DND-41 (cell line): ENCODE measurements around the gene TPD52L1.
"Not testable (repeated sequence)": the region's sequence is repeated elsewhere in the genome, so short reads cannot be mapped to it uniquely, and the experiment has no call there.

Experiments
- ATAC-seq: fragments of 200-7000 bp; cut with Tn5 transposase; 3 replicates; pipeline ENCODE4 v1.9.1; 2021; ENCODE audit warnings: low read depth; ENCODE audit not compliant: insufficient read depth
- DNase-seq: peaks from one replicate; pipeline ENCODE4 v3.0.0-alpha.2; 2020
- H2AFZ ChIP-seq: 2 replicates; pipeline ENCODE4 v1.6.0; 2012; ENCODE audit warnings: low read depth, low read length
- H3K27ac ChIP-seq: 2 replicates; pipeline ENCODE4 v1.5.1; 2012; ENCODE audit warnings: low read length, inconsistent platforms
- H3K27me3 ChIP-seq: fragments of 200-600 bp; sonication (generic); 2 replicates; pipeline ENCODE4 v1.6.0; 2012; ENCODE audit warnings: low read length, mild to moderate bottlenecking, inconsistent platforms; ENCODE audit not compliant: insufficient read depth, poor library complexity
- H3K36me3 ChIP-seq: 2 replicates; pipeline ENCODE4 v1.5.1; 2012; ENCODE audit warnings: low read length, inconsistent platforms; ENCODE audit not compliant: insufficient read depth
- H3K4me1 ChIP-seq: 2 replicates; pipeline ENCODE4 v1.5.1; 2012; ENCODE audit warnings: mild to moderate bottlenecking, low read length; ENCODE audit not compliant: insufficient read depth
- H3K4me2 ChIP-seq: 2 replicates; pipeline ENCODE4 v1.6.0; 2012; ENCODE audit warnings: mild to moderate bottlenecking, moderate library complexity, low read length, inconsistent platforms; ENCODE audit not compliant: insufficient read depth
- H3K4me3 ChIP-seq, 2 experiments: fragments of 200-600 bp in 1 of 2; shearing (Covaris generic) in 1 of 2; 2 replicates each; pipeline ENCODE4 v1.5.1; 2012 to 2016; ENCODE audit warnings: inconsistent platforms in 2 of 2, low read length in 2 of 2, mild to moderate bottlenecking in 2 of 2, low read depth in 1 of 2, moderate library complexity in 1 of 2
- H3K79me2 ChIP-seq: 2 replicates; pipeline ENCODE4 v1.6.0; 2012; ENCODE audit warnings: low read length, inconsistent platforms; ENCODE audit not compliant: insufficient read depth
- H3K9ac ChIP-seq: 2 replicates; pipeline ENCODE4 v1.6.0; 2012; ENCODE audit warnings: low read depth, mild to moderate bottlenecking, inconsistent platforms, low read length, moderate library complexity
- H3K9me3 ChIP-seq: 2 replicates; pipeline ENCODE4 v1.5.1; 2012; ENCODE audit warnings: low read length, moderate library complexity, mild to moderate bottlenecking, inconsistent platforms; ENCODE audit not compliant: insufficient read depth, severe bottlenecking
- H4K20me1 ChIP-seq: 2 replicates; pipeline ENCODE4 v1.6.0; 2012; ENCODE audit warnings: low read length; ENCODE audit not compliant: insufficient read depth
- EZH2 ChIP-seq: IDR thresholded peaks from 3 replicates; pipeline ENCODE4 v1.6.1; 2012; ENCODE audit warnings: borderline replicate concordance, low read depth, mild to moderate bottlenecking, moderate library complexity, low read length, inconsistent platforms; ENCODE audit not compliant: severe bottlenecking
- TF ChIP-seq, protein P1 (sequence below): IDR thresholded peaks from 2 replicates; pipeline ENCODE4 v1.5.1; 2012; ENCODE audit warnings: borderline replicate concordance, low read length, moderate library complexity, mild to moderate bottlenecking; ENCODE audit not compliant: poor library complexity, severe bottlenecking; ENCODE audit errors: extremely low read depth

Gene TPD52L1

GRCh38 chr6:125156496-125156895, 2.9 kb downstream of the TPD52L1 start:
- no peaks in the 10 kb centered on the region for H3K9me3 ChIP-seq
- no peak for TF ChIP-seq EZH2
- TF ChIP-seq, protein P1, sequence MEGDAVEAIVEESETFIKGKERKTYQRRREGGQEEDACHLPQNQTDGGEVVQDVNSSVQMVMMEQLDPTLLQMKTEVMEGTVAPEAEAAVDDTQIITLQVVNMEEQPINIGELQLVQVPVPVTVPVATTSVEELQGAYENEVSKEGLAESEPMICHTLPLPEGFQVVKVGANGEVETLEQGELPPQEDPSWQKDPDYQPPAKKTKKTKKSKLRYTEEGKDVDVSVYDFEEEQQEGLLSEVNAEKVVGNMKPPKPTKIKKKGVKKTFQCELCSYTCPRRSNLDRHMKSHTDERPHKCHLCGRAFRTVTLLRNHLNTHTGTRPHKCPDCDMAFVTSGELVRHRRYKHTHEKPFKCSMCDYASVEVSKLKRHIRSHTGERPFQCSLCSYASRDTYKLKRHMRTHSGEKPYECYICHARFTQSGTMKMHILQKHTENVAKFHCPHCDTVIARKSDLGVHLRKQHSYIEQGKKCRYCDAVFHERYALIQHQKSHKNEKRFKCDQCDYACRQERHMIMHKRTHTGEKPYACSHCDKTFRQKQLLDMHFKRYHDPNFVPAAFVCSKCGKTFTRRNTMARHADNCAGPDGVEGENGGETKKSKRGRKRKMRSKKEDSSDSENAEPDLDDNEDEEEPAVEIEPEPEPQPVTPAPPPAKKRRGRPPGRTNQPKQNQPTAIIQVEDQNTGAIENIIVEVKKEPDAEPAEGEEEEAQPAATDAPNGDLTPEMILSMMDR, result no peak
- no peak overlapping the region for H3K4me3 ChIP-seq
- H3K9ac ChIP-seq, result no peak overlapping the region
- no peak overlapping the region for H2AFZ ChIP-seq
- no peak overlapping the region for H3K27ac ChIP-seq
- no peaks in the 10 kb centered on the region for H3K4me1 ChIP-seq
- no peak for ATAC-seq
- no peak for DNase-seq
- H4K20me1 ChIP-seq, result no peaks in the 10 kb centered on the region
- no peaks in the 10 kb centered on the region for H3K36me3 ChIP-seq
- no peaks in the 10 kb centered on the region for H3K27me3 ChIP-seq
- H3K4me2 ChIP-seq, result no peak overlapping the region
- no peaks in the 10 kb centered on the region for H3K79me2 ChIP-seq

- no peak overlapping the region for H2AFZ ChIP-seq
- H3K27ac ChIP-seq, result no peak overlapping the region
- H3K4me1 ChIP-seq, result no peaks in the 10 kb centered on the region
- H3K9me3 ChIP-seq, result no peaks in the 10 kb centered on the region
- no peak overlapping the region for H3K4me2 ChIP-seq
- DNase-seq, result no peak
- TF ChIP-seq, protein P1, result no peak
- ATAC-seq, result no peak
- no peaks in the 10 kb centered on the region for H3K27me3 ChIP-seq
- no peaks in the 10 kb centered on the region for H3K36me3 ChIP-seq
- H3K79me2 ChIP-seq, result no peaks in the 10 kb centered on the region
- H3K4me3 ChIP-seq, result no peak overlapping the region
- no peaks in the 10 kb centered on the region for H4K20me1 ChIP-seq
- H3K9ac ChIP-seq, result no peak overlapping the region
Measured at GRCh38 chr6:125157280-125157679, 3.7 kb downstream of the TPD52L1 start.

DNA sequence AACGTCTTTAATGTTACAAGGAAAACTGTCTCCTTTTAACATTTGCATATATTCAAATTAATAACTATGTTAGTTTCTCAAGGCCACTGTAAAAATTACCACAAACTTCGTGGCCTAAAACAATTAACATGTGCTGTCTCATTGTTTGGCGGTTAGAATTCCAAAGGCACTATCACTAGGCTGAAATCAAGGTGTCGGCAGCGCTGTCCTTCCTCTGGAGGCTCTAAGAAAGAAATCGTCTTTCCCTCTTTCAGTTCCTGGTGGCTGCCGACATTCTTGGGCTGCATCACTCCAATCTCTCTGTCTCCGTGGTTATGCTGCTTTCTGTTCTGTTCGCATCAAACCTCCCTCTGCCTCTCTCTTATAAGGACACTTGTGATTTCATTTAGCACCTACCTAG, 4.2 kb downstream of the TPD52L1 start:
- no peaks in the 10 kb centered on the region for H3K9me3 ChIP-seq
- no peak for TF ChIP-seq EZH2
- TF ChIP-seq, protein P1, result no peak
- H3K36me3 ChIP-seq, result no peaks in the 10 kb centered on the region
- H3K4me2 ChIP-seq, result no peak overlapping the region
- ATAC-seq, result no peak
- H4K20me1 ChIP-seq, result no peaks in the 10 kb centered on the region
- H3K27ac ChIP-seq, result no peak overlapping the region
- no peaks in the 10 kb centered on the region for H3K4me1 ChIP-seq
- no peaks in the 10 kb centered on the region for H3K27me3 ChIP-seq
- no peak overlapping the region for H2AFZ ChIP-seq
- no peak overlapping the region for H3K4me3 ChIP-seq
- DNase-seq, result no peak
- no peak overlapping the region for H3K9ac ChIP-seq
- H3K79me2 ChIP-seq, result no peaks in the 10 kb centered on the region

- H3K36me3 ChIP-seq, H3K27ac ChIP-seq, H3K9me3 ChIP-seq, ATAC-seq, H3K9ac ChIP-seq, H4K20me1 ChIP-seq, H3K79me2 ChIP-seq, H3K4me2 ChIP-seq, H2AFZ ChIP-seq, H3K4me3 ChIP-seq, H3K27me3 ChIP-seq, H3K4me1 ChIP-seq, DNase-seq: not testable (repeated sequence)
Measured at GRCh38 chr6:125163339-125163738, 9.8 kb downstream of the TPD52L1 start.
